ENCODE data around the gene KLK8.

The KLK8 gene

GRCh38 chr19:51002542-51003311 is 1.3 kb upstream of the KLK8 start:
- H3K4me3 ChIP-seq (ENCODE audit: low read depth, low read length): no peak overlapping the region
- peak; percentile 45 for DNase-seq (ENCODE audit: low read depth)
- no peak for TF ChIP-seq CTCF (IDR thresholded peaks at IDR 0.05; ENCODE audit: insufficient read depth, low read depth, low read length, missing control alignments)

GRCh38 chr19:51002089-51002532 is 707 bp upstream of the KLK8 start:
- H3K4me3 ChIP-seq (ENCODE audit: low read depth, low read length): no peak overlapping the region
- no peak for DNase-seq (ENCODE audit: low read depth)

GRCh38 chr19:51000981-51001380 is 423 bp downstream of the KLK8 start:
- DNase-seq (ENCODE audit: low read depth): no peak
- no peak for TF ChIP-seq CTCF (IDR thresholded peaks at IDR 0.05; ENCODE audit: insufficient read depth, low read depth, low read length, missing control alignments)
- no peak overlapping the region for H3K4me3 ChIP-seq (ENCODE audit: low read depth, low read length)

More at GRCh38 chr19:51002089-51002532, 707 bp upstream of the KLK8 start:
- no peak for TF ChIP-seq CTCF (IDR thresholded peaks at IDR 0.05; ENCODE audit: insufficient read depth, low read depth, low read length, missing control alignments)

GRCh38 chr19:51000426-51000825 is 978 bp downstream of the KLK8 start:
- no peak for TF ChIP-seq CTCF (IDR thresholded peaks at IDR 0.05; ENCODE audit: insufficient read depth, low read depth, low read length, missing control alignments)
- no peak for DNase-seq (ENCODE audit: low read depth)
- no peak overlapping the region for H3K4me3 ChIP-seq (ENCODE audit: low read depth, low read length)

- TF ChIP-seq CTCF (IDR thresholded peaks at IDR 0.05; ENCODE audit: insufficient read depth, low read depth, low read length, missing control alignments): no peak
- no peak overlapping the region for H3K4me3 ChIP-seq (ENCODE audit: low read depth, low read length)
- no peak for DNase-seq (ENCODE audit: low read depth)
Measured at GRCh38 chr19:50998686-50999085, 2.7 kb downstream of the KLK8 start.

GRCh38 chr19:50998061-50998460 is 3.3 kb downstream of the KLK8 start:
- TF ChIP-seq CTCF (IDR thresholded peaks at IDR 0.05; ENCODE audit: insufficient read depth, low read depth, low read length, missing control alignments): no peak
- DNase-seq (ENCODE audit: low read depth): no peak
- H3K4me3 ChIP-seq (ENCODE audit: low read depth, low read length): no peak overlapping the region

- TF ChIP-seq CTCF (IDR thresholded peaks at IDR 0.05; ENCODE audit: insufficient read depth, low read depth, low read length, missing control alignments): no peak
- DNase-seq (ENCODE audit: low read depth): peak; percentile 16
- H3K4me3 ChIP-seq (ENCODE audit: low read depth, low read length): no peak overlapping the region
Measured at GRCh38 chr19:50994129-50994528, 7.3 kb downstream of the KLK8 start.
